ENCODE data around the gene HEPHL1. TPM values are rescaled to one million over a fixed set of nuclear protein-coding genes. Genes with fewer than 3 reads are reported as not detected.

Gene HEPHL1
- total and polyA plus RNA-seq, 2 experiments from 2014 or later = 0.07 to 0.21 TPM

- H3K79me2 ChIP-seq (replicated peaks; ENCODE audit: insufficient read depth) = no peaks in the 10 kb centered on the region
- Mint-ChIP-seq H3K9me3 (no peaks in the 10 kb centered on the region), H3K27ac (no peak overlapping the region), H3K36me3 (ENCODE audit: low read depth) (no peaks in the 10 kb centered on the region), H3K4me3 (no peak overlapping the region), H3K4me1 (no peaks in the 10 kb centered on the region), H3K27me3 (ENCODE audit: insufficient read depth, low read depth, poor library complexity) (no peaks in the 10 kb centered on the region)
- no peak for ATAC-seq
- H3K27ac ChIP-seq (ENCODE audit: low read depth) = no peak overlapping the region
- H3K9me2 ChIP-seq (ENCODE audit: insufficient read depth) = no peaks in the 10 kb centered on the region
- H3K27me3 ChIP-seq (ENCODE audit: insufficient read depth) = no peaks in the 10 kb centered on the region
- H2AFZ ChIP-seq = no peak overlapping the region
- no peaks in the 10 kb centered on the region for H3K4me1 ChIP-seq (ENCODE audit: insufficient read depth)
- H4K20me1 ChIP-seq (replicated peaks; ENCODE audit: insufficient read depth) = no peaks in the 10 kb centered on the region
- no peaks in the 10 kb centered on the region for H3F3A ChIP-seq (replicated peaks; ENCODE audit: low read depth)
- TF ChIP-seq STAT1 (IDR thresholded peaks at IDR 0.05; ENCODE audit: unreplicated experiment) (no peak), POLR2AphosphoS5 (IDR thresholded peaks at IDR 0.05; ENCODE audit: low read depth) (no peak), ZNF114 (CRISPR knock-in tag; IDR thresholded peaks at IDR 0.05) (no peak), CTCF (conservative IDR thresholded peaks at IDR 0.05; ENCODE audit: low read depth in 2 of 2) (no peak), EZH2 (IDR thresholded peaks at IDR 0.05; ENCODE audit: low read depth, unreplicated experiment) (no peak), ZNF462 (CRISPR knock-in tag; IDR thresholded peaks at IDR 0.05) (no peak), ETS1 (IDR thresholded peaks at IDR 0.05) (no peak), NANOG (IDR thresholded peaks at IDR 0.05; ENCODE audit: borderline replicate concordance) (no peak), EZH2phosphoT487 (IDR thresholded peaks at IDR 0.05; ENCODE audit: unreplicated experiment) (no peak), ZNF331 (CRISPR knock-in tag; IDR thresholded peaks at IDR 0.05; ENCODE audit: low read depth) (no peak)
- H3K4me3 ChIP-seq = no peak overlapping the region
- DNase-seq (ENCODE audit: low spot score) = no peak
- H3K36me3 ChIP-seq (ENCODE audit: insufficient read depth) = no peaks in the 10 kb centered on the region
- H3K4me2 ChIP-seq = no peak overlapping the region
Observed at GRCh38 chr11:94058630-94059029, 37.5 kb downstream of the HEPHL1 start.
